Mesenchymal stem cell (in vitro differentiated cells and primary cell): ENCODE results near the gene GBP4.

Experiments
- DNase-seq: peaks from one replicate; pipeline ENCODE4 v3.0.0-alpha.2; 2013
- H2AFZ ChIP-seq: one replicate; pipeline ENCODE4 v1.6.1; 2013; ENCODE audit warnings: low read depth, mild to moderate bottlenecking, control low read depth, inconsistent platforms, low read length, moderate library complexity
- H2AK5ac ChIP-seq: 2 replicates; pipeline ENCODE4 v1.6.1; 2013; ENCODE audit warnings: low read length, moderate library complexity, mild to moderate bottlenecking, inconsistent platforms; ENCODE audit not compliant: severe bottlenecking
- H2BK120ac ChIP-seq: one replicate; pipeline ENCODE4 v1.6.1; 2013; ENCODE audit warnings: low read depth, mild to moderate bottlenecking, inconsistent platforms, low read length, moderate library complexity
- H2BK12ac ChIP-seq, 2 experiments: one replicate each; pipeline ENCODE4 v1.6.1; 2013; ENCODE audit warnings: inconsistent platforms in 2 of 2, low read length in 2 of 2, mild to moderate bottlenecking in 2 of 2, moderate library complexity in 2 of 2, control low read depth in 1 of 2
- H2BK15ac ChIP-seq: one replicate; pipeline ENCODE4 v1.6.1; 2013; ENCODE audit warnings: mild to moderate bottlenecking, low read depth, inconsistent platforms; ENCODE audit not compliant: poor library complexity, severe bottlenecking
- H2BK5ac ChIP-seq: 2 replicates; pipeline ENCODE4 v1.6.1; 2013; ENCODE audit warnings: low read depth, mild to moderate bottlenecking, low read length, control low read depth, inconsistent platforms; ENCODE audit not compliant: poor library complexity, severe bottlenecking
- H3K14ac ChIP-seq, 2 experiments: one replicate each; pipeline ENCODE4 v1.6.1; 2013; ENCODE audit warnings: inconsistent platforms in 2 of 2, low read length in 2 of 2, control low read depth in 1 of 2, mild to moderate bottlenecking in 1 of 2, moderate library complexity in 1 of 2
- H3K18ac ChIP-seq, 2 experiments: one replicate each; pipeline ENCODE4 v1.6.1; 2013; ENCODE audit warnings: inconsistent platforms in 2 of 2, low read length in 2 of 2, control low read depth in 1 of 2, low read depth in 1 of 2, mild to moderate bottlenecking in 1 of 2
- H3K23ac ChIP-seq, 2 experiments: one replicate each; pipeline ENCODE4 v1.6.1; 2013; ENCODE audit warnings: inconsistent platforms in 2 of 2, low read length in 2 of 2, mild to moderate bottlenecking in 2 of 2, moderate library complexity in 2 of 2, control low read depth in 1 of 2
- H3K27ac ChIP-seq: 2 replicates; pipeline ENCODE4 v1.5.1; 2013; ENCODE audit warnings: mild to moderate bottlenecking, moderate library complexity, low read length, control low read depth, inconsistent platforms; ENCODE audit not compliant: poor library complexity, severe bottlenecking
- H3K27me3 ChIP-seq, 2 experiments: 2 replicates each; pipeline versions ENCODE4 v1.6.1 to v1.7.0; 2013; ENCODE audit warnings: low read length in 2 of 2, mild to moderate bottlenecking in 2 of 2, moderate library complexity in 2 of 2, control low read depth in 1 of 2, inconsistent platforms in 1 of 2; ENCODE audit not compliant: control insufficient read depth in 1 of 2, insufficient read depth in 1 of 2
- H3K36me3 ChIP-seq, 2 experiments: 2 replicates each; pipeline versions ENCODE4 v1.6.1 to v1.7.0; 2013; ENCODE audit warnings: low read length in 2 of 2, control low read depth in 1 of 2, inconsistent platforms in 1 of 2, low read depth in 1 of 2, mild to moderate bottlenecking in 1 of 2; ENCODE audit not compliant: insufficient read depth in 2 of 2, control insufficient read depth in 1 of 2
- H3K4ac ChIP-seq, 2 experiments: one replicate each; pipeline ENCODE4 v1.6.1; 2013; ENCODE audit warnings: inconsistent platforms in 2 of 2, low read length in 2 of 2, mild to moderate bottlenecking in 2 of 2, moderate library complexity in 2 of 2, control low read depth in 1 of 2, low read depth in 1 of 2
- H3K4me1 ChIP-seq: 2 replicates; pipeline ENCODE4 v1.6.1; 2013; ENCODE audit warnings: low read depth, low read length, control low read depth; ENCODE audit not compliant: control insufficient read depth, insufficient read depth
- H3K4me2 ChIP-seq: 2 replicates; pipeline ENCODE4 v1.6.1; 2013; ENCODE audit warnings: low read length, mild to moderate bottlenecking, inconsistent platforms; ENCODE audit not compliant: poor library complexity, severe bottlenecking
- H3K4me3 ChIP-seq, 2 experiments: 2 replicates each; pipeline versions ENCODE4 v1.5.1 to v1.7.0; 2013; ENCODE audit warnings: low read length in 2 of 2, mild to moderate bottlenecking in 2 of 2, control low read depth in 1 of 2, low read depth in 1 of 2; ENCODE audit not compliant: insufficient read depth in 1 of 2
- H3K79me1 ChIP-seq: replicated peaks from 2 replicates; pipeline ENCODE4 v1.6.1; 2013; ENCODE audit warnings: mild to moderate bottlenecking, control low read depth, low read length, inconsistent platforms; ENCODE audit not compliant: poor library complexity, severe bottlenecking
- H3K9ac ChIP-seq: 2 replicates; pipeline ENCODE4 v1.7.0; 2013; ENCODE audit warnings: mild to moderate bottlenecking, low read length, moderate library complexity
- H3K9me3 ChIP-seq: 2 replicates; pipeline ENCODE4 v1.7.0; 2013; ENCODE audit warnings: mild to moderate bottlenecking, low read length; ENCODE audit not compliant: control insufficient read depth
- H4K8ac ChIP-seq: one replicate; pipeline ENCODE4 v1.6.1; 2013; ENCODE audit warnings: inconsistent platforms, mild to moderate bottlenecking, low read length, moderate library complexity
- H4K91ac ChIP-seq: one replicate; pipeline ENCODE4 v1.6.1; 2013; ENCODE audit warnings: mild to moderate bottlenecking, low read length, inconsistent platforms
- WGBS: methylation state at CpG from one replicate; pipeline ENCODE4 v1.1.7; 2013; ENCODE audit warnings: mixed read lengths; 5-methylcytosine and 5-hydroxymethylcytosine counted together

GBP4 gene

GRCh38 chr1:89172468-89173143, 26.1 kb downstream of the GBP4 start:
- Histone ChIP-seq H3K36me3 (no peaks in the 10 kb centered on the region), H3K79me1 (no peaks in the 10 kb centered on the region), H3K9ac (no peak overlapping the region), H3K4me1 (no peaks in the 10 kb centered on the region), H3K4me3 (no peak overlapping the region), H3K27me3 (no peaks in the 10 kb centered on the region), H2BK15ac (no peak overlapping the region), H2BK120ac (no peak overlapping the region), H4K8ac (no peak overlapping the region), H3K4ac (no peak overlapping the region), H2BK5ac (no peak overlapping the region), H3K9me3 (no peaks in the 10 kb centered on the region), H3K18ac (no peak overlapping the region), H2AFZ (no peak overlapping the region), H3K4me2 (no peak overlapping the region), H3K27ac (no peak overlapping the region), H3K14ac (no peak overlapping the region), H3K23ac (no peak overlapping the region), H4K91ac (no peak overlapping the region), H2BK12ac (no peak overlapping the region), H2AK5ac (no peak overlapping the region)
- 73% methylated on average over 3 of the region's 4 CpGs for WGBS
- no peak for DNase-seq

GRCh38 chr1:89171067-89171438, 27.7 kb downstream of the GBP4 start:
- H3K27me3 ChIP-seq, result no peaks in the 10 kb centered on the region
- no peak overlapping the region for H2BK5ac ChIP-seq
- H3K27ac ChIP-seq, result no peak overlapping the region
- no peak overlapping the region for H3K23ac ChIP-seq
- H4K91ac ChIP-seq, result no peak overlapping the region
- no peak overlapping the region for H3K14ac ChIP-seq
- H2BK12ac ChIP-seq, result no peak overlapping the region
- H2BK15ac ChIP-seq, result no peak overlapping the region
- no peak overlapping the region for H3K4me2 ChIP-seq
- H3K4ac ChIP-seq, result no peak overlapping the region
- no peaks in the 10 kb centered on the region for H3K79me1 ChIP-seq
- H3K36me3 ChIP-seq, result no peaks in the 10 kb centered on the region
- DNase-seq, result no peak
- no peak overlapping the region for H3K4me3 ChIP-seq
- no peak overlapping the region for H3K9ac ChIP-seq
- H2BK120ac ChIP-seq, result no peak overlapping the region
- H3K18ac ChIP-seq, result no peak overlapping the region
- no peak overlapping the region for H4K8ac ChIP-seq
- no peak overlapping the region for H2AFZ ChIP-seq
- no peaks in the 10 kb centered on the region for H3K9me3 ChIP-seq
- no peak overlapping the region for H2AK5ac ChIP-seq
- H3K4me1 ChIP-seq, result no peaks in the 10 kb centered on the region

GRCh38 chr1:89170170-89171066, 28.3 kb downstream of the GBP4 start:
- H4K91ac ChIP-seq, result no peak overlapping the region
- H3K27me3 ChIP-seq, result no peaks in the 10 kb centered on the region
- H3K79me1 ChIP-seq, result no peaks in the 10 kb centered on the region
- DNase-seq, result no peak
- no peak overlapping the region for H3K4me3 ChIP-seq
- no peak overlapping the region for H3K4ac ChIP-seq
- H2BK12ac ChIP-seq, result no peak overlapping the region
- H2BK15ac ChIP-seq, result no peak overlapping the region
- H3K4me2 ChIP-seq, result no peak overlapping the region
- WGBS, result 68% methylated on average over 3 of the region's 4 CpGs
- H3K9me3 ChIP-seq, result no peaks in the 10 kb centered on the region
- no peak overlapping the region for H3K18ac ChIP-seq
- no peak overlapping the region for H3K27ac ChIP-seq
- H3K4me1 ChIP-seq, result no peaks in the 10 kb centered on the region
- no peaks in the 10 kb centered on the region for H3K36me3 ChIP-seq
- no peak overlapping the region for H4K8ac ChIP-seq
- H2AK5ac ChIP-seq, result no peak overlapping the region
- no peak overlapping the region for H2BK120ac ChIP-seq
- H3K9ac ChIP-seq, result no peak overlapping the region
- H3K23ac ChIP-seq, result no peak overlapping the region
- H2BK5ac ChIP-seq, result no peak overlapping the region
- no peak overlapping the region for H3K14ac ChIP-seq
- H2AFZ ChIP-seq, result no peak overlapping the region

GRCh38 chr1:89169166-89169565, 29.6 kb downstream of the GBP4 start:
- Histone ChIP-seq H3K79me1 (no peaks in the 10 kb centered on the region), H3K4me2 (no peak overlapping the region), H2BK15ac (no peak overlapping the region), H4K91ac (no peak overlapping the region), H2BK5ac (no peak overlapping the region), H3K4me3 (no peak overlapping the region), H3K4me1 (no peaks in the 10 kb centered on the region), H3K14ac (no peak overlapping the region), H3K23ac (no peak overlapping the region), H3K36me3 (no peaks in the 10 kb centered on the region), H3K9ac (no peak overlapping the region), H2AFZ (no peak overlapping the region), H2AK5ac (no peak overlapping the region), H3K4ac (no peak overlapping the region), H3K18ac (no peak overlapping the region), H2BK12ac (no peak overlapping the region), H3K27me3 (no peaks in the 10 kb centered on the region), H3K9me3 (no peaks in the 10 kb centered on the region), H3K27ac (no peak overlapping the region), H2BK120ac (no peak overlapping the region), H4K8ac (no peak overlapping the region)
- WGBS, result 100% methylated on average over 1 of the region's 2 CpGs
- DNase-seq, result no peak
